OCI-LY7 (cell line): Measurements from ENCODE around the gene PKNOX1.

ENCODE experiments used
- EZH2phosphoT487 ChIP-seq: fragments of 200-600 bp; sonication (generic); IDR thresholded peaks from 2 replicates; pipeline ENCODE4 v1.6.1; 2018; ENCODE audit warnings: low read depth, borderline replicate concordance, mild to moderate bottlenecking, mixed run types, antibody characterized with exemption, low read length, moderate library complexity, mixed read lengths
- TF ChIP-seq, protein P1 (sequence below): fragments of 200-600 bp; sonication (generic); conservative IDR thresholded peaks from 2 replicates; pipeline ENCODE4 v1.5.1; 2014; ENCODE audit warnings: mild to moderate bottlenecking, antibody characterized with exemption, low read length, moderate library complexity, mixed read lengths

DNA sequence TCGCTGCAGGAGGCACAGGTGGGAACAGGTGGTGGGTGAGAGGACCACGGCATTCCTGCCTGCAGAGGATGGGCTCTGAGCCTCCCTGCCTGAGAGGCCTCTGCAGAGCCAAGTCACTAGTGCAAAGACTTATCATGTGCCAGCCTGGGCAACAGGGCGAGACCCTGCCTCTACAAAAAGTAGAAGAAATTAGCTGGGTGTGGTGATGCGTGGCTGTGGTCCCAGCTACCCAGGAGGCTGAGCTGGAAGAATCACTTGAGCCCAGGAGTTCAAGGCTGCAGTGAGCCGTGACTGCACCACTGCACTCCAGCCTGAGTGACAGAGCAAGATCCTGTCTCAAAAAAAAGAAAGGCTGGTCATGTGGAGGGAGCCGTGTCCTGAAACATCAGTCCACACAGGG, 46.4 kb downstream of the PKNOX1 start:
- TF ChIP-seq, protein P1, sequence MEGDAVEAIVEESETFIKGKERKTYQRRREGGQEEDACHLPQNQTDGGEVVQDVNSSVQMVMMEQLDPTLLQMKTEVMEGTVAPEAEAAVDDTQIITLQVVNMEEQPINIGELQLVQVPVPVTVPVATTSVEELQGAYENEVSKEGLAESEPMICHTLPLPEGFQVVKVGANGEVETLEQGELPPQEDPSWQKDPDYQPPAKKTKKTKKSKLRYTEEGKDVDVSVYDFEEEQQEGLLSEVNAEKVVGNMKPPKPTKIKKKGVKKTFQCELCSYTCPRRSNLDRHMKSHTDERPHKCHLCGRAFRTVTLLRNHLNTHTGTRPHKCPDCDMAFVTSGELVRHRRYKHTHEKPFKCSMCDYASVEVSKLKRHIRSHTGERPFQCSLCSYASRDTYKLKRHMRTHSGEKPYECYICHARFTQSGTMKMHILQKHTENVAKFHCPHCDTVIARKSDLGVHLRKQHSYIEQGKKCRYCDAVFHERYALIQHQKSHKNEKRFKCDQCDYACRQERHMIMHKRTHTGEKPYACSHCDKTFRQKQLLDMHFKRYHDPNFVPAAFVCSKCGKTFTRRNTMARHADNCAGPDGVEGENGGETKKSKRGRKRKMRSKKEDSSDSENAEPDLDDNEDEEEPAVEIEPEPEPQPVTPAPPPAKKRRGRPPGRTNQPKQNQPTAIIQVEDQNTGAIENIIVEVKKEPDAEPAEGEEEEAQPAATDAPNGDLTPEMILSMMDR = no peak
- TF ChIP-seq EZH2phosphoT487 = no peak
